ENCODE data around the gene AKR7A2. TPM values are rescaled to one million over a fixed set of nuclear protein-coding genes. Genes with fewer than 3 reads are reported as not detected.

AKR7A2 gene
- 18.7 and 45.9 TPM in 2 replicates for total RNA-seq (2011; cell fraction: chromatin; rRNA removed; ENCODE audit: low replicate concordance)
- total RNA-seq (2011; cell fraction: nucleolus; rRNA removed) = 36.8 and 39.0 TPM in 2 replicates
- 28.7 and 34.9 TPM in 2 replicates for total RNA-seq (2011; cell fraction: nucleoplasm; rRNA removed)
- total RNA-seq (2014; rRNA removed) (78.4 and 108 TPM in 2 replicates), total RNA-seq (2014; rRNA removed; fragmentation: Illumina TruSeq; extraction: Trizol) (26.1 and 32.3 TPM in 2 replicates), total RNA-seq (2015; rRNA removed; fragmentation: Illumina TruSeq; extraction: Trizol) (65.2 and 66.0 TPM in 2 replicates), total RNA-seq (2021) (71.7 and 74.4 TPM in 2 replicates), polyA plus RNA-seq (2011; rRNA removed) (49.4 and 57.1 TPM in 2 replicates), polyA plus RNA-seq (2014; fragmentation: Illumina TruSeq; extraction: Trizol) (41.1 and 50.6 TPM in 2 replicates), polyA plus RNA-seq (2014; fragmentation: Nextera tagmentation; extraction: Ambion mirVana) (1 to 10 TPM; 2.0 to 4.0 TPM), polyA plus RNA-seq (2014; rRNA removed) (74.7 and 83.6 TPM in 2 replicates), polyA minus RNA-seq (2011; rRNA and poly(A)+ RNA removed) (16.8 and 22.0 TPM in 2 replicates), Bru-seq, nascent RNA (percentile 82 among the genes with signal in this experiment), BruChase-seq, experiment 1, labeled RNA remaining after a 2-hour chase (percentile 65 among the genes with signal in this experiment), BruChase-seq, experiment 2, labeled RNA remaining after a 6-hour chase (percentile 66 among the genes with signal in this experiment)
- polyA plus RNA-seq (2011; cell fraction: cytosol; rRNA removed) = 83.1 and 114 TPM in 2 replicates
- polyA plus RNA-seq (2011; cell fraction: nucleus; rRNA removed) = 34.0 and 41.0 TPM in 2 replicates
- polyA plus RNA-seq (2012) = 57.6 and 109 TPM in 2 replicates
- 22.1 and 40.4 TPM in 2 replicates for polyA minus RNA-seq (2011; cell fraction: cytosol; rRNA and poly(A)+ RNA removed)
- polyA minus RNA-seq (2011; cell fraction: nucleus; rRNA and poly(A)+ RNA removed) = 19.1 and 22.7 TPM in 2 replicates
- long read RNA-seq, experiment 1, transcript AKR7A2-201 (7 exons, 1,362 nt) = major isoform, 173 of 204 reads
- long read RNA-seq, experiment 1, partial matches to known transcripts = 11 of 204 reads
- long read RNA-seq, experiment 1, other reads (novel, unspliced or antisense) = 17 of 204 reads
- long read RNA-seq, experiment 2, transcript AKR7A2-201 (7 exons, 1,362 nt) = major isoform, 116 of 132 reads
- long read RNA-seq, experiment 2, partial matches to known transcripts = 5 of 132 reads
- long read RNA-seq, experiment 2, other reads (novel, unspliced or antisense) = 8 of 132 reads
- long read RNA-seq, experiment 3, transcript AKR7A2-201 (7 exons, 1,362 nt) = major isoform, 113 of 119 reads
- long read RNA-seq, experiment 3, partial matches to known transcripts = 3 of 119 reads
- long read RNA-seq, experiment 3, other reads (novel, unspliced or antisense) = 2 of 119 reads

DNA sequence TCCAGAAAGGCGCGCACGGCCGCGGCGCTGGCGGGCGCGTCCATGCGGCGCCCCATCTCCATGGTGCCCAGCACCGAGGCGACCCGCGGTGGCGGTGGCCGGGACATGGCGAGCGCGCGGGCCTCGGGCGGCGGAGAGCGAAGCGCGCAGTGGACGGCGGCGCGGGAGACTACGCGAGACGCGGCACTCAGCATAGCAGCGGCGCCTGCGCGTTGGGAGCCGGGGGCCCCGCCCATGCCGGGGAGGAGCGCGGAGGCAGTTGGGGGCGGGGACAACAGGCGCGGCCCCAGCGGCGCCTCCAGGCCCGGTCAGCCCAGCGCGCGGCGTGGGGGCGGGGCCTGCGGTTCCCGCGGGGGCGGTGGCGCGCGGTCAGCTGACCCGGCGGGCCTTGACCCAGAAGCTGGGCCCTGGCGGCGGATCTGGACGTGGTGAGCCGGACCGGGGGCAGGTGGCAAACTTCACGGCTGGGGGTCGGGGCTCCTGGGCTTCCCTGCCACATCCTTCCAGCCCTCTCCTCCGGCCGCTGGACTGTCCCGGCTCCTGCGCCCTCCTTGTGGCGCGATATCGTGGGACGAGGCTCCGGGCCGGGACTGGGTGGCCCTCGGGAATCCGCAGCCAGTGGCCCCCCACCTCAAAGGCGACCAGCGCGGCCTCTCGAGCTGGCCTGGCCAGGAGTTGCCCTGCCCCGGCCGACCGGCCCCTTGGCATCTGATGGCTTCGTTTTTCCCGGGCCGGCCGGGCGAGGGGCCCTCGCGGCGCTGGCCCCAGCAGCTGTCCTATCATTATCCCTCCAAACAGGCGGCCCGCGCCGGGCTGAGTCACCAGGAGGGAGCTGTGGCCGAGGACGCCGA lies at the start of gene AKR7A2, which contains the start of gene SLC66A1:
TSS of gene AKR7A2 (minus strand) at position 214 of the 851 bp plus-strand sequence. CDS start at position 194, 20 bp downstream.
TSS of gene SLC66A1 (plus strand) at position 396 of the 851 bp plus-strand sequence. CDS start 5,352 bp downstream, outside the sequence.
- Histone ChIP-seq H3K9me3 (replicated peaks; ENCODE audit: control insufficient read depth, insufficient read depth, low read depth, low read length) (no peaks in the 10 kb centered on the region), H3K27me3 (ENCODE audit: control insufficient read depth in 2 of 2, insufficient read depth in 2 of 2, low read length in 2 of 2) (no peaks in the 10 kb centered on the region), H3K9me1 (ENCODE audit: control insufficient read depth, insufficient read depth, low read length) (peaks cover 2% of the 10 kb centered on the region), H3K9ac (ENCODE audit: insufficient read depth in 1 of 2, low read depth in 2 of 2, low read length in 2 of 2) (peak within 1 kb of the TSS; percentile 95 to 97), H3K27ac (ENCODE audit: extremely low read depth, low read depth, low read length) (peak within 1 kb of the TSS; percentile 97), H3K4me2 (ENCODE audit: insufficient read depth, low read length) (peak within 1 kb of the TSS; percentile 91), H4K20me1 (replicated peaks; ENCODE audit: control insufficient read depth, insufficient read depth, low read length) (peaks cover 13% of the 10 kb centered on the region), H2AFZ (ENCODE audit: low read depth, low read length) (peak within 1 kb of the TSS; percentile 90), H3K4me1 (replicated peaks in 1 of 2; ENCODE audit: control insufficient read depth in 2 of 2, insufficient read depth in 2 of 2, low read length in 2 of 2) (peaks cover 49 to 70% of the 10 kb centered on the region in 2 experiments), H3K4me3 (peak within 1 kb of the TSS; percentile 77), H3K79me2 (ENCODE audit: control insufficient read depth, insufficient read depth, low read length) (peaks cover 60% of the 10 kb centered on the region), H3K36me3 (ENCODE audit: control insufficient read depth, insufficient read depth, low read length) (peaks cover 41% of the 10 kb centered on the region)
- CTCF ChIA-PET (ENCODE audit: low intra/inter-chr PET ratio) = no interaction called here
- intact Hi-C loops (cut with micrococcal nuclease) = loop anchor here (5.0 kb wide), 1 partner anchor 60 kb away; the partner anchor contains the start of genes EMC1 and MRTO4
- DNase-seq (ENCODE audit: extremely low read depth in 1 of 4, low spot score in 3 of 4) = peak; percentile 97 to 99 (median 99)
- in situ Hi-C loops (cut with MboI) = no loop called here
- ATAC-seq = peak; percentile 86
- peak; percentile 63 for FAIRE-seq
- no TSS peak for BruUV-seq (replicated peaks)
- WGBS (ENCODE audit: insufficient coverage, low coverage, missing lambda C conversion rate) = under 1% methylated on average over 90 of the region's 105 CpGs
- POLR2A ChIA-PET = interaction anchor here (0.6 to 4.0 kb wide), 14 partner anchors 8 to 339 kb away, joined by 3 to 21 read pairs (median 4); partner anchors contain the start of genes EMC1 and MRTO4
- TF ChIP-seq DPF2 (IDR thresholded peaks at IDR 0.05) (peak; percentile 85), ETV5 (CRISPR knock-in tag; IDR thresholded peaks at IDR 0.05; ENCODE audit: low read depth) (0 out of 2 replicates have a peak, but pooled peaks have one; percentile 66), JUND (IDR thresholded peaks at IDR 0.05; ENCODE audit: borderline replicate concordance, low read depth, low read length) (peak; percentile 94), JUND (tag; IDR thresholded peaks at IDR 0.05; ENCODE audit: borderline replicate concordance, low read depth, low read length) (peak; percentile 78; the same call in 1 of the 3 replicates), MYBL2 (IDR thresholded peaks at IDR 0.05; ENCODE audit: low read depth) (no peak), MYBL2 (CRISPR knock-in tag; IDR thresholded peaks at IDR 0.05; ENCODE audit: borderline replicate concordance) (no peak), BRF1 (IDR thresholded peaks at IDR 0.05; ENCODE audit: borderline replicate concordance, extremely low read depth, insufficient read length) (no peak), HEY1 (CRISPR knock-in tag; IDR thresholded peaks at IDR 0.05; ENCODE audit: borderline replicate concordance) (no peak), ZKSCAN3 (CRISPR knock-in tag; IDR thresholded peaks at IDR 0.05) (no peak)
- TF ChIP-seq, protein P1, sequence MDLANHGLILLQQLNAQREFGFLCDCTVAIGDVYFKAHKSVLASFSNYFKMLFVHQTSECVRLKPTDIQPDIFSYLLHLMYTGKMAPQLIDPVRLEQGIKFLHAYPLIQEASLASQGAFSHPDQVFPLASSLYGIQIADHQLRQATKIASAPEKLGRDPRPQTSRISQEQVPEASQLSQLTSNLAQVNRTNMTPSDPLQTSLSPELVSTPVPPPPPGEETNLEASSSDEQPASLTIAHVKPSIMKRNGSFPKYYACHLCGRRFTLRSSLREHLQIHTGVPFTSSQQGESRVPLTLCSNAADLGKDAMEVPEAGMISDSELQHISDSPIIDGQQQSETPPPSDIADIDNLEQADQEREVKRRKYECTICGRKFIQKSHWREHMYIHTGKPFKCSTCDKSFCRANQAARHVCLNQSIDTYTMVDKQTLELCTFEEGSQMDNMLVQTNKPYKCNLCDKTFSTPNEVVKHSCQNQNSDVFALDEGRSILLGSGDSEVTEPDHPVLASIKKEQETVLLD (IDR thresholded peaks at IDR 0.05) = 0 out of 2 replicates have a peak, but pooled peaks have one; percentile 52

Measured in K562 (cell line).